Measurements from ENCODE around the gene SYNE2.

SYNE2 gene

GRCh38 chr14:63887899-63888298, 35.1 kb downstream of the SYNE2 start:
- in situ Hi-C loops (cut with HindIII; ENCODE audit: low pct_unique_long_range_greater_than_20kb, low sequenced_read_pairs): no loop called here
- no peak for DNase-seq (ENCODE audit: low read depth in 1 of 2, low spot score in 1 of 2)
- TF ChIP-seq JUND (IDR thresholded peaks at IDR 0.05; ENCODE audit: low read depth): no peak

- DNase-seq (ENCODE audit: low read depth in 1 of 2, low spot score in 1 of 2): no peak
- TF ChIP-seq JUND (IDR thresholded peaks at IDR 0.05; ENCODE audit: low read depth): no peak
- in situ Hi-C loops (cut with HindIII; ENCODE audit: low pct_unique_long_range_greater_than_20kb, low sequenced_read_pairs): no loop called here
Observed at GRCh38 chr14:63890553-63890952, 37.7 kb downstream of the SYNE2 start.

DNA sequence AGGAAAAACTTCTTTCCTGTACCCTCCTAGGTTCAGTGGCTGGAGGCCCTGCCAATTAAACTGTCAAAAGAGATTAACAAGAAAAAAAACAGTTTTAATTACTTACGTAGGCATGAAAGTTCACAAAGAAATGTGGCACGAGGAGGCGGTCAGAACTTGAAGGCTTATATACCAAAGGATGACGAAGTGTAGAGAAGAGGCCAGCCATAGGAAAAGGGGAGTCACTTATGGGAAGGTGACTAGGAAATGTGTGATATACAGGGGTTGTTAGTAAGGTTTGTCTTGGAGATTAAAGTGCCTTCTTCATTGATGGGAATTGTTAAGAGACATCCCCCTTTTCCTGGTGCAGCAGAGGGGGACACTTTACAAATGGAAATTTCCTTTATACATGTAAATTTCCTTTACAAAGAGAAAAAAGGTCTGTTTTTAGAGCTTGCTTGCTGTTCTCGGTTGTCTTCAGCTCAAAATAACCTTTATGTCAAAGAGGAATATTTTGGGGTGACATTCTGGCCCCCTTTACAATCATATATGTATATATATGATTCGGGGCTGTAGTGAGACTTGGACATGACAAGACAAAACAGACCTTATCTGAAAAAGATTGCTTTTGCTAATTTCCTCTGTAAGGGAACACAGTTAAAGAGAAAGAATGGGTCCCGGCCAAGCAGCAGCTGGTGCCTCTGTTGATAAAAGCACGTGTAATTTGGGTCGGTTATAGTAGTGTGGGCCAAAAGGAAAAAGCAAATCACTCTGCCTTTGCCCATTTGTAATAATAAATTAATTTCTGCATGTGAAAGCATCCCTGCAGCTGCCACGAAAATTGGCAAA, 38.6 kb downstream of the SYNE2 start:
- in situ Hi-C loops (cut with HindIII; ENCODE audit: low pct_unique_long_range_greater_than_20kb, low sequenced_read_pairs): no loop called here
- no peak for DNase-seq (ENCODE audit: low read depth in 1 of 2, low spot score in 1 of 2)
- no peak for TF ChIP-seq JUND (IDR thresholded peaks at IDR 0.05; ENCODE audit: low read depth)

- DNase-seq (ENCODE audit: low read depth in 1 of 2, low spot score in 1 of 2): no peak
- no peak for TF ChIP-seq JUND (IDR thresholded peaks at IDR 0.05; ENCODE audit: low read depth)
- in situ Hi-C loops (cut with HindIII; ENCODE audit: low pct_unique_long_range_greater_than_20kb, low sequenced_read_pairs): no loop called here
Observed at GRCh38 chr14:63892265-63892664, 39.5 kb downstream of the SYNE2 start.

GRCh38 chr14:63893701-63894458, 41.1 kb downstream of the SYNE2 start:
- in situ Hi-C loops (cut with HindIII; ENCODE audit: low pct_unique_long_range_greater_than_20kb, low sequenced_read_pairs): no loop called here
- DNase-seq (ENCODE audit: low read depth in 1 of 2, low spot score in 1 of 2): peak; percentile 28 to 82
- TF ChIP-seq JUND (IDR thresholded peaks at IDR 0.05; ENCODE audit: low read depth): no peak

- in situ Hi-C loops (cut with HindIII; ENCODE audit: low pct_unique_long_range_greater_than_20kb, low sequenced_read_pairs): no loop called here
- TF ChIP-seq JUND (IDR thresholded peaks at IDR 0.05; ENCODE audit: low read depth): no peak
- DNase-seq (ENCODE audit: low read depth in 1 of 2, low spot score in 1 of 2): no peak
Observed at GRCh38 chr14:63895510-63895909, 42.7 kb downstream of the SYNE2 start.

- in situ Hi-C loops (cut with HindIII; ENCODE audit: low pct_unique_long_range_greater_than_20kb, low sequenced_read_pairs): no loop called here
- TF ChIP-seq JUND (IDR thresholded peaks at IDR 0.05; ENCODE audit: low read depth): no peak
- peak in 1 of 2 experiments; percentile 70 for DNase-seq (ENCODE audit: low read depth in 1 of 2, low spot score in 1 of 2)
Observed at GRCh38 chr14:63896278-63896720, 43.5 kb downstream of the SYNE2 start.

- DNase-seq (ENCODE audit: low read depth in 1 of 2, low spot score in 1 of 2): no peak
- in situ Hi-C loops (cut with HindIII; ENCODE audit: low pct_unique_long_range_greater_than_20kb, low sequenced_read_pairs): no loop called here
- TF ChIP-seq JUND (IDR thresholded peaks at IDR 0.05; ENCODE audit: low read depth): no peak
Observed at GRCh38 chr14:63897721-63898163, 44.9 kb downstream of the SYNE2 start.

- in situ Hi-C loops (cut with HindIII; ENCODE audit: low pct_unique_long_range_greater_than_20kb, low sequenced_read_pairs): no loop called here
- no peak for TF ChIP-seq JUND (IDR thresholded peaks at IDR 0.05; ENCODE audit: low read depth)
- DNase-seq (ENCODE audit: low read depth in 1 of 2, low spot score in 1 of 2): no peak
Observed at GRCh38 chr14:63899953-63900352, 47.1 kb downstream of the SYNE2 start.

GRCh38 chr14:63901434-63902085, 48.8 kb downstream of the SYNE2 start:
- in situ Hi-C loops (cut with HindIII; ENCODE audit: low pct_unique_long_range_greater_than_20kb, low sequenced_read_pairs): no loop called here
- no peak for TF ChIP-seq JUND (IDR thresholded peaks at IDR 0.05; ENCODE audit: low read depth)
- DNase-seq (ENCODE audit: low read depth in 1 of 2, low spot score in 1 of 2): no peak

DNA sequence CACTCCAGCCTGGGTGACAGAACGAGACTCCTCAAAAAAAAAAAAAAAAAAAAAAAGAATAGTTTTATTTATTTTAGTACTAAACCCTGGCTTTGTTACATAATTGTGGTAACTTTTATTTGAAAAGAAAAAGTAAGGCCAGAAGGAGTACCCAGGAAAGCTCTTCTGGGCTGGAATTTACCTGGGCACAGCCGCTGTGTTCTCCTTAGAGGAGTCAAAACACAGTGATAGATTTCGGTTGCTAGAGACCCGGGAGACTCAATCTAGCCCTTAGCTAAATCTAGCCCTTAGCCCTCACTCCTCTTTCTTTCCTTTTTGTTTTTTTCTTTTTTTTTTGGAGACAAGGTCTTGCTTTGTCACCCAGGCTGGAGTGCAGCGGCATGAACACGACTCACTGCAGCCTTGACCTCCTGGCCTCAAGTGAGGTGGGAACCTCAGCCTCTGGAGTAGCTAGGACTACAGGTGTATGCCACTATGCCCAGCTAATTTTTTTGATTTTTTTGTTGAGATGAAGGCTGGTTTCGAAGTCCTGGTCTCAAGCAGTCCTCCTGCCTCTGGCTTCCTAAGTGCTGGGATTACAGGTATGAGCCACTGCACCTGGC, 49.7 kb downstream of the SYNE2 start:
- in situ Hi-C loops (cut with HindIII; ENCODE audit: low pct_unique_long_range_greater_than_20kb, low sequenced_read_pairs): no loop called here
- no peak for DNase-seq (ENCODE audit: low read depth in 1 of 2, low spot score in 1 of 2)
- TF ChIP-seq JUND (IDR thresholded peaks at IDR 0.05; ENCODE audit: low read depth): no peak

DNA sequence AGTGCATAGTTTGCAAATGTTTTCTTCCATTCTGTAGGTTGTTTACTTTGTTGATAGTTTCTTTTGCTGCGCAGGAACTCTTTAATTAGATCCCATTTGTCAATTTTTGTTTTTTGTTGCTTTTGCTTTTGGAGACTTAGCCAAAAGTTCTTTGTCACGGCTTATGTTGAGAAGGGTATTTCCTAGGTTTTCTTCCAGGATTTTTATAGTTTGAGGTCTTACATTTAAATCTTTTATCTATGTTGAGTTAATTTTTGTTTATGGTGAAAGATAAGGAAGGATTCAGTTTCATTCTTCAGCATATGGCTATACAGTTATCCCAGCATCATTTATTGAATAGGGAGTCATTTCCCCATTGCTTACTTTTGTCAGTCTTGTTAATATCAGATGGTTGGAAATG, 51.9 kb downstream of the SYNE2 start:
- in situ Hi-C loops (cut with HindIII; ENCODE audit: low pct_unique_long_range_greater_than_20kb, low sequenced_read_pairs): no loop called here
- TF ChIP-seq JUND (IDR thresholded peaks at IDR 0.05; ENCODE audit: low read depth): no peak

More for the DNA sequence above, 51.9 kb downstream of the SYNE2 start:
- no peak for DNase-seq (ENCODE audit: low read depth in 1 of 2, low spot score in 1 of 2)
